Urinary bladder (tissue), 4 donors: ENCODE measurements around the gene SGK2. TPM values are rescaled to one million over a fixed set of nuclear protein-coding genes. Genes with fewer than 3 reads are reported as not detected.

Experiments used
- DNase-seq: peaks from one replicate; pipeline ENCODE4 v3.0.0-alpha.2; 2015; ENCODE audit errors: extremely low spot score
- H3K27ac ChIP-seq: one replicate; pipeline ENCODE4 v1.5.1; 2013; ENCODE audit warnings: low read depth, mild to moderate bottlenecking, moderate library complexity
- H3K36me3 ChIP-seq: one replicate; pipeline ENCODE4 v1.6.1; 2013; ENCODE audit warnings: mild to moderate bottlenecking, moderate library complexity; ENCODE audit not compliant: insufficient read depth
- H3K4me1 ChIP-seq: one replicate; pipeline ENCODE4 v1.6.1; 2013; ENCODE audit warnings: mild to moderate bottlenecking, moderate library complexity; ENCODE audit not compliant: insufficient read depth
- H3K4me3 ChIP-seq: one replicate; pipeline ENCODE4 v1.5.1; 2013; ENCODE audit warnings: low read depth, low read length
- WGBS: extraction: QIAGEN DNeasy Blood & Tissue Kit; methylation state at CpG from one replicate; pipeline ENCODE4 v1.1.7; 2013; 5-methylcytosine and 5-hydroxymethylcytosine counted together
- polyA plus RNA-seq: library from polyadenylated mRNA; stranded (reverse); fragments of 200-250 nt; gene quantifications from one replicate; pipeline ENCODE4 v1.2.3, GENCODE V29; 2013
- total RNA-seq: library from RNA; depleted of rRNA; stranded (reverse); fragments of >200 nt; gene quantifications from one replicate; pipeline ENCODE4 v1.2.3, GENCODE V29; 2014
- donor health status: healthy with polysubstance abuse.
- donor health status: healthy.

The SGK2 gene
- total and polyA plus RNA-seq, 2 donors: 1.9 to 6.2 TPM

DNA sequence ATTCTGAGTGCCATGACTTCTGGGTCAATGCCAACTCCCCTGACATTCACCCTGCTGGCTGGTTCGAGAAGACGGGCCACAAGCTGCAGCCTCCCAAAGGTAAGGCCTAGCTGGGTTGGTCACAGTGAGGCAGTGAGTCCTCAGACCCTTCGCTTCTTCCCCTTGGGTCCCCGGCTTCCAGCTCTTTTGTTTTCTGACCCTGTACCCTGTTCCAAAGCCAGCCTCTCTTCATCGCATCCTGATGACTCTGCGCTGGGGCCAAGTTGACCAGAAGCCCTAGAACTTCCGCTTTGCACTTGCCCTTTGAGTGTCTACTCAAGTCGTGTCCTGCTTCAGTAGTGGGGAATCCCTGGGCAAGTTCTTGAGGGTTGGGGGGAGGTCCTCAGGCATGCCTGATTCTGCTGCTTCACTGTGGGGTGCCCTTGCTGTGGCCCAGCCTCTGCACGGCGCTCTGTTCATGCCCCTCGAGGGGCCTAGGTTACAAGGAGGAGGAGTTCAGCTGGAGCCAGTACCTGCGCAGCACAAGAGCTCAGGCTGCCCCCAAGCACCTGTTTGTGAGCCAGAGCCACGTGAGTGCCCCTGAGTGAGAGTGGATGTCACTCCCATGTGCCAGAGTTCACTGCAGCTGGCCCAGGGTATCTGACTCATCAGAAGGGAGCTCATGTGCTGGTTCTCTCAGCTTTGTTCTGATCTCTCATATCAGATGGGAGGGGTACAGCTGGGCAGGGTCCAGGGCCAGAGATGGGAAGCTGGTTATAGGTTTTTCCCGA is 28.3 kb upstream of the SGK2 start:
- 84% methylated on average over 14 of the region's 14 CpGs for WGBS
- no peak for DNase-seq

DNA sequence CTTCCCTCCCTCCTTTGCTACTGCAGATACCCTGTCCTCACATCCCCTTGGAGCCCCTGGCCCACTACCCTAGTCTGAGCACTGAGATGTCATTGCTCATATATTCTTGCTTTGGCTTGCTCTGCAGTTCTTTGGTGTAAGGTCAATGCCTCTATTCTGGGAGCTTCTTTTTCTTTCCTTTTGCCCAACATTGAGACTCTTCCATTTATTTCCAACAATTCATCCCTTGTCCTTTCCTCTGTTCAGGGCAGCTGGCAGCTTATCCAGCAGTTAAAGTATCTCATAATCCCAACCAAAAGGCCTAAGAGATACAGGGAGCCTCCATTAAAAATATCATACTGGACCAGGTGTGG is 27.8 kb upstream of the SGK2 start:
- no peak overlapping the region for H3K4me3 ChIP-seq
- no peak for DNase-seq
- H3K27ac ChIP-seq: no peak overlapping the region
- no peaks in the 10 kb centered on the region for H3K36me3 ChIP-seq
- H3K4me1 ChIP-seq: no peaks in the 10 kb centered on the region

More for the DNA sequence above, 28.3 kb upstream of the SGK2 start:
- Histone ChIP-seq H3K4me3 (no peak overlapping the region), H3K36me3 (no peaks in the 10 kb centered on the region), H3K4me1 (no peaks in the 10 kb centered on the region), H3K27ac (no peak overlapping the region)

DNA sequence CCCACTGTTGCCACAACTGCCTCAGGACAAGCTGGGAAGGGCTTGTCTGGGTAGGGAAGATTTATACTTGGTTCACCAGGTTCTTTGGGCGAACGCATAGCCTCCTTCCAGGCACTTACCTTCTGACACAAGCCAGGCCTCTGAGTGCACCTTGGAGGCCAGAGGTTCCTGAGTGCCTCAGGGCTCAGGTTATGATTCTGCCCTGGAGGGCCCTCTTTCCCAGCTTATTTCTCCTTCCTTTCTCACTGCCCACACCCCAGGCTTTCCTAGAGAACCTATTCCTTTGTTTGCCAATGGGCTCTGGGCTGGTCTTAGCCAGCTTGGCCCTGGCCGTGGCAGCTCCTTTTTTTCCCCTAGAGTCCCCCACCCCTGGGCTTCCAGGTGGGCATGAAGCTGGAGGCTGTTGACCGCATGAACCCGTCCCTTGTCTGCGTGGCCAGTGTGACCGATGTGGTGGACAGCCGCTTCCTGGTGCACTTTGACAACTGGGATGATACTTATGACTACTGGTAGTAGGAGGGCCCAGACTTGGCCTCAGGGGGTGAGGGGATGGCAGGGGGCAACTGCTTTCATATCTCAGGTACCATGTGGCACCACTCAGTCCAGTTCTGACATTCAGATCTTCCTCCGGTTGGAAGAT is 26.3 kb upstream of the SGK2 start:
- 95% methylated on average over 9 of the region's 9 CpGs for WGBS
- no peak overlapping the region for H3K4me3 ChIP-seq
- H3K4me1 ChIP-seq: no peaks in the 10 kb centered on the region
- H3K36me3 ChIP-seq: no peaks in the 10 kb centered on the region
- no peak for DNase-seq
- H3K27ac ChIP-seq: no peak overlapping the region

DNA sequence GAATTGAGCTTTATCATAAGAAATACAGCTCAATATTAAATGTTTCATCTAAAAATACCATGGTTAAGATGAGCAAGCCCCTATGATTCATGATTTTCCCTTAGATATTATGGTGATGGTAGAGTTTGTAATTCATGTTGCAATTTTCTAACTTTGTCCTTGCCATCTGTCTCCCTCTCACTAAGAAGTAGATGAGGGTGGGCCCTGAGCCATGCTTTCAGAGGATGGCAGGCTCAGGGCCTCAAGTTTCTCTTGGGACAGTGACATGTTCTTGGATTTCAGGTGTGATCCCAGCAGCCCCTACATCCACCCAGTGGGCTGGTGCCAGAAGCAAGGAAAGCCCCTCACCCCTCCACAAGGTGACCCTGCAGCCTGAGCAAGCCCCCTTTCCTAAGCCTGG is 25.8 kb upstream of the SGK2 start:
- Histone ChIP-seq H3K4me1 (no peaks in the 10 kb centered on the region), H3K27ac (no peak overlapping the region), H3K36me3 (no peaks in the 10 kb centered on the region), H3K4me3 (no peak overlapping the region)
- no peak for DNase-seq

DNA sequence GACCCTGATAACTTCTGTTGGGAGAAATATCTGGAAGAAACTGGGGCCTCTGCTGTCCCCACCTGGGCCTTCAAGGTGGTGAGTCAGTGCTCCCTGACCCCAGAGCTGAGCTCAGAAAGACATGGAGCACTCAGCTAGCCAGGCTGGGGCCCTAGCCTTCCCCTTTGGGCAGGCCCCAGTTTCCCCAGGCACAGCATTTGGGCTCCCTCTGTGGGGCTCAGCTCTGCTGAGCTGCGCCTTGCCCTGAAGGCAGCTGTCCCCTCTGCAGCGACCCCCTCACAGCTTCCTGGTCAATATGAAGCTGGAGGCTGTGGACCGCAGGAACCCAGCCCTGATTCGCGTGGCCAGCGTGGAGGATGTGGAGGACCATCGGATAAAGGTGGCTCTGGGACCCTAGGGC is 24.8 kb upstream of the SGK2 start:
- H3K4me3 ChIP-seq: no peak overlapping the region
- H3K4me1 ChIP-seq: no peaks in the 10 kb centered on the region
- no peaks in the 10 kb centered on the region for H3K36me3 ChIP-seq
- DNase-seq: no peak
- H3K27ac ChIP-seq: no peak overlapping the region
- WGBS: 94% methylated on average over 7 of the region's 7 CpGs

DNA sequence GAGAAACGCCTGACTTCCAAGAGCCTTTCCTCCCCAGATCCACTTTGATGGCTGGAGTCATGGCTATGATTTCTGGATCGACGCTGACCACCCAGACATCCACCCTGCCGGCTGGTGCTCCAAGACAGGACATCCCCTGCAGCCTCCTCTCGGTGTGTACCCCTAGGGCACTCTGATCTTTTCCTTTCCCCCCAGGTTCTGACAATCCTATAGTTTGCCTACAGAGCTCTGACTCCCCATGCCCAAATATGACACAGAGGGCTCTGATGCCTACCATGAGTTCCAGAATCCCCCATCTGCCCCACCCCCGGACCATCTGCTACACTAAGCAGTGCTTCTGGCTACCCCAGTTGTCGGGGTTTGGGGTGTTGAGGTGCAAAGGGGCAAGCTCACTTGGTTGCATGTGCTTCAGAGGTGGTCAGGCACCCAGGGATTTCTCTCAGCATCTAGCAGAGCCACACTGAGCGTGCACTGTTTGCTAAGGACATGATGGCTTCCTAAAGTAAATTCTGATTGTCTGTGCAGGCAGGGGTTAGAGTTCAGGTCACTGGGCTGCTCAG is 24.0 kb upstream of the SGK2 start:
- no peak for DNase-seq
- H3K27ac ChIP-seq: no peak overlapping the region
- 89% methylated on average over 8 of the region's 8 CpGs for WGBS
- no peaks in the 10 kb centered on the region for H3K4me1 ChIP-seq
- no peaks in the 10 kb centered on the region for H3K36me3 ChIP-seq
- no peak overlapping the region for H3K4me3 ChIP-seq

DNA sequence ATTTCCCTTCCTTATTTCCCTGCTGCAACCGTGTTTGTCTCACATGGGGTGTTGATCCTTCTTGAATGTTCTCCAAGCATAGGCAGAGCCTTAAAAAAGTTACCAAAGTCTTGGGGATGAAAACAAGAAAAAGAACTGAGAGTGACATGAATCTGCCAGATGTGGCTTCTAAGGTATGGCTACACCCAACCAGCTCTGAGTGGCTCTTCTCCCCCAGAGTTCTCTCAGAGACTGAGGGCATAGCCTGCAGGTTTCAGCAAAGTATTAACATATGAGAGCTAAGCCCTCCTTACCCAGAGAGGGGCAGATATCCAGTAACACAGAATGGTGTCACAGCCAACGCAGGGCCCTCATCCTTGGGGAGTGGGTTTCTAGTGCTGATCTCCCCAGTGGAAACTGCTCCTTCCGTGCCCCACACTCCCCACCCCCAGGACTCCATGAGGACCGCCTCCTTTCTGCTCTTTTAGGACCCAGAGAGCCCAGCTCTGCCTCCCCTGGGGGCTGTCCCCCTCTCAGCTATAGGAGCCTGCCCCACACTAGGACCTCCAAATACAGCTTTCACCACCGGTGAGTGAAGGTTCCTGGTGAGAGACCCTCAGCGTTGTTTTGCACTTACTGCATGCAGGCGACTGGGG is 23.3 kb upstream of the SGK2 start:
- Histone ChIP-seq H3K4me3 (no peak overlapping the region), H3K4me1 (no peaks in the 10 kb centered on the region), H3K36me3 (no peaks in the 10 kb centered on the region), H3K27ac (no peak overlapping the region)
- no peak for DNase-seq
- WGBS: 82% methylated on average over 7 of the region's 7 CpGs

DNA sequence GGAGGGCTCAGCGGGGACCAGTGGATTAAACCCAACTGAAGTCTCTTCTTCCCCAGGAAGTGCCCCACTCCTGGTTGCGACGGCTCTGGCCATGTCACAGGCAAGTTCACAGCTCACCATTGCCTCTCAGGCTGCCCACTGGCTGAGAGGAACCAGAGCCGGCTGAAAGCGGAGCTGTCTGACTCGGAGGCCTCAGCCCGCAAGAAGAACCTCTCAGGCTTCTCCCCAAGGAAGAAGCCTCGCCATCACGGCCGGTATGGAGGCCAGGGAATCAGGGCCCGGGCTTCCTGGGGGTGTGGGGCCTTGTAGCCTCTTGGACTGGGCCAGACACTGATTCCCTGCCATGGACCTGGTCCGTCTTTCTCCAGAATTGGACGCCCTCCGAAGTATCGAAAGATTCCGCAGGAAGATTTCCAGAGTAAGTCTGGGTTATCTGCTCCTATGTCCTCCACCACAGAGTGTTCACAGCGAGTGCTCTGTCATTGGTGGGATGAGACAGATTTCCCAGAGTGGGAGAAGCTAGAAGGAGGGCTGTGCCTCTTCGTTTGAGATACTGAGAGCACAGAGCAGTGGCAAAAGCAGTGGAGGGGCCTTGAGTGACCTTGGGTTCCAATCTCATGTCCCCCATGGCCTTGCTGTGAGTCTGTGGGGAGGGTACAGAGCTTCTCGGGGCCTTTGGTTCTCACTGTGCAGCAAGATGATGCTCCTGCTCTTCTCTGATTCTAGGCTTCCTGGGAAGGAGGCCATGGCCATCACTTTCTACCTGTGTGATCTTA is 22.6 kb upstream of the SGK2 start:
- Histone ChIP-seq H3K4me1 (no peaks in the 10 kb centered on the region), H3K27ac (no peak overlapping the region), H3K36me3 (no peaks in the 10 kb centered on the region), H3K4me3 (no peak overlapping the region)
- DNase-seq: no peak
- WGBS: 89% methylated on average over 19 of the region's 19 CpGs

DNA sequence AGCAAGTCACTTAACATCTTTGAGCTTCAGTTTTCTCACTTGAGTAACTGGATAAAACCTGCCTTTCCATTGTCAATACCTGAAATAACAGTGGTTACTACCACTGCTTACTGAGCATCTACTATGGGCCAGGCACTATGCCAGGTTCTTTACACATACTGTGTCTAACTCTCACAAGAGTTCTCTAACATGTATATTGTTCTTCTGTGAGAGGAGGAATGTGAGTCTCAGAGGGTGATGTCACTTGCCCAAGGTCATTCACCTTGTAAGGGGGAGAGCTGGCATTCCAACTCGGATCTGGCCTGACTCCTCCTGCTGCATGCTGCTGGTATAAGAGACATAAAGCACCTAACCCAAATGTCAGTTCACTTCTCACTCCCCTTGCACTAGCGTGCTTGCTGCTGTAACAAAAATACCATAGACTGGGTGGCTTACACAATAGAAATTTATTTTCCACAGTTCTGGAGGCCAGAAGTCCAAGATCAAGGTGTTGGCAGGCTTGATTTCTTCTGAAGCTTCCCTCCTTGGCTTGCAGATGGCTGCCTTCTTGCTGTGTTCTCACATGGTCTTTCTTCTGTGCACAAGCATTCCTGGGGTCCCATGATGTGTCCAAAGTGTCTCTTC is 21.9 kb upstream of the SGK2 start:
- WGBS: 73% methylated on average over 2 of the region's 2 CpGs
- no peak overlapping the region for H3K4me3 ChIP-seq
- no peak overlapping the region for H3K27ac ChIP-seq
- no peaks in the 10 kb centered on the region for H3K4me1 ChIP-seq
- no peaks in the 10 kb centered on the region for H3K36me3 ChIP-seq
- no peak for DNase-seq

DNA sequence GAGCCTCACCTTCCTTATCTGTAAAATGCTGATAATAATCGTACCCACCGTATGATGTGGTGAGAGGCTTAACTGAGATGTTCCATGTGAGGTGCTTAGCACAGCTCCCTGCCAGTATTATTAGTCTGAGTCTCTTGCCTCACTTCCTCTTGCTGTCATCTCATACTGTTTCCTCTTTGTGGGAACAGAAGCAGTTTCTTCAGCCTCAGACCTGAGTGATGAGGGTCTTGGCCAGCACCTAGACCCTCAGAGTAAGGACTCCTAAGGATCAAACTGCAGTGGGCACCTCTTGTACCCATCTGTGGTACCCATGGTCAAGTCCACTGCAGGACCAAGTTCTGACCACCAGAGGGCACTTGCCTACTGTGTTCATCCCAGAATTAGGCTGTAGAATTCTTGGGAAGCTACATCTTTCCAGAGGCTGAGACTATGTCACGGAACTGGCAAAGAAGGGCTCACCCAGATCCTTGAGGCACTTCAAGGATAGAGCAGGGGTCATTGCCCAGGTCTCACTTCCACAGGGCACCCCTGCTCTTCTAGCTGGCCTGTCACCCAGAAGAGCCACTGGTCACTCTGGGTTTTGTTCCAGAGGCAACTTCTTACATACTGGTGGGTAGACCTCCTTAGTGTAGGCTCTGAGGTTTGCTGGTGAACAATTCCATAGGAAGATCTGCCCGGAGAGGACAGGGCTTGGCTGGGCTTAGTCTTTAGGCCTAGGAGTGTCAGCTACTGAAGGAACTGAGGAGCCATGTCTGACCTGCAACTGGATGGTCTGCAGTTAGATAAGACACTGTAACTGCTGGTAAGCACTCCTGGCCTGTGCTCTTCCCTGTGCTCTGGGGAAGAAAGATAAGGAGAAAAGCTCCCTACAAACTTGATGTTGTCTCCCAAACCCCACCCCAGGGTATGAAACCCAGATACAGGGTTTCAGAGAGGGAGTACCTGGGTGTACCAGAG is 20.6 kb upstream of the SGK2 start:
- WGBS: 31% methylated on average over 4 of the region's 4 CpGs
- Histone ChIP-seq H3K4me1 (no peaks in the 10 kb centered on the region), H3K27ac (no peak overlapping the region), H3K4me3 (no peak overlapping the region), H3K36me3 (no peaks in the 10 kb centered on the region)
- DNase-seq: no peak

DNA sequence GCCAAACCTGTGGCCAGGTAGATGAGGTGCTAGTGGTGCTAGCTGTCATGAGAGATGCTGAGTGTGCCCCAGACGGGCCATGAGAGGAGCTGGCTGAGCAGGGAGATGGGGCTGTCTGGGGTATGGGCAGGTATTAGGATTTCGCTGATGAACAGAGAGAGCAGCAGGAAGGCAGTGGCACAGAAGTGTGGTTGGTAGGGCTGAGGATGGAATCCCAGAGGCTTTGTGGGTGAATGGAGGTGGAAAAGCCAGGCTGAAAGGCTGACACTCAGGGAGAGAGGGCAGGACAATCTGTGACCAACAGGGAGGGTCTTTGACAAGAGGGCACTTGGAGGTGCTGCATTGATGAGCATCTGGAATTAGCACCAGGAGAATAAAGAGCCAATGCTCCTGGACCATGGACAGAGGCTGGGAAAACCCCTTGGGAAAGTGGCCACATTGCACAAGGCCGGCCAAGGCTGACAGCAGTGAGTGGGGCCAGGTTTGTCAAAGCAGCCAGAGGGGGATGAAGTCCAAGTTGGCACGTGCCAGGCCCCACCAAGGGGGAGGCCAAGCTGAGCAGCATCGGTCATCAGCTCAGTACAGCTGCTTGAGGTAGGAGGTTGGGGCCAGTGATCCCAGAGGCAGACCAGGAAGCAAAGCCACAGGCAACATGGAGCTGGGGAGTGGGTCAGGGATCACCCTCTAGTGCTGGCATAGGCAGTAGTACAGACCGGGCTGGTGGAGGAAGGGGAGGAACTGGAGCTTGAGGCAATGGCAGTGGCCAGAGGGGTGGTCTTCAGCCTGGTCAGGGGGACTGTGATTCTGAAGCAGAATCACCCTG is 19.7 kb upstream of the SGK2 start:
- no peaks in the 10 kb centered on the region for H3K4me1 ChIP-seq
- no peak for DNase-seq
- no peak overlapping the region for H3K27ac ChIP-seq
- H3K4me3 ChIP-seq: no peak overlapping the region
- H3K36me3 ChIP-seq: no peaks in the 10 kb centered on the region
- 71% methylated on average over 6 of the region's 6 CpGs for WGBS
